Activated CD8-positive, alpha-beta memory T cell treated with anti-CD3 and anti-CD28 coated beads, Interleukin-2, amount 50 U/mL, for 24 hours (primary cell): ENCODE results near the gene PSPN.

Experiments
- DNase-seq: peaks from one replicate; pipeline ENCODE4 v3.0.0-alpha.2; 2020; ENCODE audit errors: extremely low read depth

Gene PSPN

DNA sequence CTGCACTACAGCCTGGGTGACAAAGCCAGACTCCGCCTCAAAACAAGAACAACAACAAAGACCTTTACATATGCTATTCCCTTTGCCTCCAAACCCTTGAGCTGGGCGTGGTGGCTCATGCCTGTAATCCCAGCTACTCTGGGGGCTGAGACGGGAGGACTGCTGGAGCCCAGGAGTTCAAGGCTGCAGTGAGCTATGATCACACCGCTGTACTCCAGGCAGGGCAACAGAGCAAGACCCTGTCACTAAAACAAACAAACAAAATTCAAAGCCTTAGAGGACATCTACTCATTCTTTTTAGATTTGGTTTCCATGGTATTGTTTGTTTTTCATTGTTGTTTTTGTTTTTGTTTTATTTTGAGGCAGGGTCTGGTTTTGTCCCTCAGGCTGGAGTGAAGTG is 50.1 kb downstream of the PSPN start:
- no peak for DNase-seq
